Measurements from ENCODE around the gene TBRG4. TPM values are rescaled to one million over a fixed set of nuclear protein-coding genes. Genes with fewer than 3 reads are reported as not detected.

TBRG4 gene
- total and polyA plus RNA-seq, 10 donors: 37.9 to 77.1 (median 57.9) TPM

DNA sequence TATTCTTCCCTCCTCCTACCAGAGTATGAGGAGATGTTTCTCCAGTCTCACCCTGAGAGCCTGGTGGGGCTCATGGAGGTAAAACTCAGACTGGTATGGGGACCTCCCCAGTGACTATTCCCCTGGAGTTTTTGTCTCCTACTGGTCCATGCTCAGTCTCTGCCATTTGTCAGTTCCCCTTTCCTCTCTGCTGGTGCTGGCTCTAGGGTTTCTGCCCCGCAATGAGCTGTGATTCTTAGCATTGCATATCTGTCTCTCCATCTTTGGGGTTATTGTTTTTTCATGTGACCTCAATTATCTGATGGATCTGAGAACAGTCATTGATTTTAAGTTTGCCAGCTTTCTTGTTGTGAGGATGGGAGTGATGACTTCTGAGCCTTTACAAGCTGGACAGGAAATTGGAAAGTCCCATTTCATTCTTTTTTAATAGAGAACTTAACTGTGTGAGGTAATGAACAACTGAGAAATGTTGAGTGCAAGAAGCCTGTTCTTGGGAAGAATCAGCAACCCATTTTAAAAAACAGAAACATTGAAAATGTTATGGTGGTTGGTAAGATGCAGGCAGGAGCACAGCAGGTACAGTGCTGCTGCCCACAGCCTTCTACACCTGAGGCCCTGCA, 49.6 kb downstream of the TBRG4 start:
- intact Hi-C loops (cut with DNase I; ENCODE audit: low total_unique reads): no loop called here
- WGBS, 5 donors: 67 to 89% (median 83%) methylated on average over 1 of the region's 1 CpG
- Histone ChIP-seq H3K9me3 (no peaks in the 10 kb centered on the region), H3K4me1 (peaks cover 13 to 91% (median 46%) of the 10 kb centered on the region in 6 donors), H3K27ac (peak overlapping the region in 5 of 8 donors; percentile 3 to 42 (median 27)), H3K4me3 (no peak overlapping the region), H3K36me3 (peaks cover 0 to 86% (median 35%) of the 10 kb centered on the region in 6 donors), H3K27me3 (replicated peaks in 1 of 7) (no peaks in the 10 kb centered on the region)
- peak; percentile 18 for DNase-seq
- TF ChIP-seq POLR2A (IDR thresholded peaks at IDR 0.05) (no peak), POLR2AphosphoS5 (IDR thresholded peaks at IDR 0.05) (no peak)
- TF ChIP-seq, protein P1, sequence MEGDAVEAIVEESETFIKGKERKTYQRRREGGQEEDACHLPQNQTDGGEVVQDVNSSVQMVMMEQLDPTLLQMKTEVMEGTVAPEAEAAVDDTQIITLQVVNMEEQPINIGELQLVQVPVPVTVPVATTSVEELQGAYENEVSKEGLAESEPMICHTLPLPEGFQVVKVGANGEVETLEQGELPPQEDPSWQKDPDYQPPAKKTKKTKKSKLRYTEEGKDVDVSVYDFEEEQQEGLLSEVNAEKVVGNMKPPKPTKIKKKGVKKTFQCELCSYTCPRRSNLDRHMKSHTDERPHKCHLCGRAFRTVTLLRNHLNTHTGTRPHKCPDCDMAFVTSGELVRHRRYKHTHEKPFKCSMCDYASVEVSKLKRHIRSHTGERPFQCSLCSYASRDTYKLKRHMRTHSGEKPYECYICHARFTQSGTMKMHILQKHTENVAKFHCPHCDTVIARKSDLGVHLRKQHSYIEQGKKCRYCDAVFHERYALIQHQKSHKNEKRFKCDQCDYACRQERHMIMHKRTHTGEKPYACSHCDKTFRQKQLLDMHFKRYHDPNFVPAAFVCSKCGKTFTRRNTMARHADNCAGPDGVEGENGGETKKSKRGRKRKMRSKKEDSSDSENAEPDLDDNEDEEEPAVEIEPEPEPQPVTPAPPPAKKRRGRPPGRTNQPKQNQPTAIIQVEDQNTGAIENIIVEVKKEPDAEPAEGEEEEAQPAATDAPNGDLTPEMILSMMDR (IDR thresholded peaks at IDR 0.05 in 8 of 11, conservative IDR thresholded peaks at IDR 0.05 in 3 of 11): no peak

DNA sequence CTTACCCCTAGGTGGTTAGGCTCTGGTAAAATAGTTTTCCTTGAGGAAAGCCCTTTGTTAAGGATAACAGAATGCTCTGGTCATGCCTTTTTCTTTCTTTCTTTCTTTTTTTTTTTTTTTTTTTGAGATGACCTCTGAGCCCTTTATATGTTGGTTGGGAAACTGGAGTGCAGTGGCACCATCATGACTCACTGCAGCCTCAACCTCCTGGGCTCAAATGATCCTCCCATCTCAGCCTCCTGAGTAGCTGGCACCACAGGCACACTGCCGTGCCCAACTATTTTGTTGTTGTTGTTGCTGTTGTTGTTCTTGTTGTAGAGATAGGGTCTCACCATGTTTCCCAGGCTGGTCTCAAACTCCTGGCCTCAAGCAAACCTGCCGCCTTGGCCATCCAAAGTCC, 50.1 kb downstream of the TBRG4 start:
- WGBS, 5 donors: 97 to 100% (median 97%) methylated on average over 2 of the region's 2 CpGs
- H3K36me3 ChIP-seq: peaks cover 0 to 86% (median 30%) of the 10 kb centered on the region in 6 donors

DNA sequence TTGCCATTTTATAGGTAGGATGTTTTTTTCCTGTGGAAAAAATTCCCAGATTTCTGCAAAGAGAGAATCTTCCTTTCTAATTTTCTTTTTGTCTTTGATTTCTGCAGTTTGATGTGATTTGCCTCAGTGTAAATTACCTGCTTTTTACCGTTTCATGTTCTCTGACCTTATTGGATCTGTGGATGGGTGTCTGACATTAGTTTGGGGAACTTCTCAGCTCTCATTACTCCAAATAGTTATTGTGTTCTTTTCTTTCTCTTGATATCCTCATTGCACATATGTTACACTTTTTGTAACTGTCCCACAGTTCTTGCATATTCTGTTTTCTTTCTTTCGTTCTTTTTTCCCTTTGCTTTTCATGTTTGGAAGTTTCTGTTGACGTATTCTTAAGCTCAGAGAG, 51.2 kb downstream of the TBRG4 start:
- Histone ChIP-seq H3K36me3 (peaks cover 0 to 83% (median 19%) of the 10 kb centered on the region in 6 donors), H3K27ac (no peak overlapping the region), H3K4me1 (peaks cover 13 to 90% (median 46%) of the 10 kb centered on the region in 6 donors), H3K9me3 (no peaks in the 10 kb centered on the region), H3K27me3 (replicated peaks in 1 of 7) (no peaks in the 10 kb centered on the region), H3K4me3 (no peak overlapping the region)
- TF ChIP-seq POLR2A (IDR thresholded peaks at IDR 0.05): no peak
- TF ChIP-seq, protein P1 (IDR thresholded peaks at IDR 0.05 in 8 of 11, conservative IDR thresholded peaks at IDR 0.05 in 3 of 11): no peak
- TF ChIP-seq POLR2AphosphoS5 (IDR thresholded peaks at IDR 0.05): no peak
- no peak for DNase-seq
- 89 to 96% (median 92%) methylated on average over 3 of the region's 3 CpGs for WGBS, 5 donors
- intact Hi-C loops (cut with DNase I; ENCODE audit: low total_unique reads): no loop called here

More for the DNA sequence above, 50.1 kb downstream of the TBRG4 start:
- H3K27ac ChIP-seq: peak overlapping the region in 5 of 8 donors; percentile 3 to 42 (median 27)
- H3K4me3 ChIP-seq: no peak overlapping the region
- TF ChIP-seq POLR2AphosphoS5 (IDR thresholded peaks at IDR 0.05): no peak
- TF ChIP-seq, protein P1 (IDR thresholded peaks at IDR 0.05 in 8 of 11, conservative IDR thresholded peaks at IDR 0.05 in 3 of 11): no peak
- TF ChIP-seq POLR2A (IDR thresholded peaks at IDR 0.05): no peak
- intact Hi-C loops (cut with DNase I; ENCODE audit: low total_unique reads): no loop called here
- peaks cover 13 to 89% (median 46%) of the 10 kb centered on the region in 6 donors for H3K4me1 ChIP-seq
- no peak for DNase-seq
- H3K9me3 ChIP-seq: no peaks in the 10 kb centered on the region
- no peaks in the 10 kb centered on the region for H3K27me3 ChIP-seq (replicated peaks in 1 of 7)

DNA sequence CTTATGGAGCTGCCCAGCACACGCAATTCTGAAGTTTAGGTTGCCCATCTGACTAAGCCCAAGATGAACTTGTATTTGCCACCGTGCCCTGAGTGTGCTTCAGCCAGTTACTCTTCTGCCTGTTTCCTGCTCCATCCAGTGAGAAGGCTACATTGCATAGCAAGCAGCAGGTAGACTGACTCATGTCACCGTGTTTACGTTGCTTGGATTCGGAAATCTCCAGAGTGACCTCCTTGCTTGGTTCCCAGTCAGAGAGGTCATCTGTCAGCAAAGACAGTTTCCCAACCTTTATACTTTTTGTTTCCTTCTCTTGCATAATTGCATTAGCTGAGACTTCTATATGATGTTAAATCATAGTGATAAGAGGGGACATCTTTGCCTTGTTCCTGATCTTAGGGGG, 53.6 kb downstream of the TBRG4 start:
- peak overlapping the region in 1 of 8 donors; percentile 23 for H3K27ac ChIP-seq
- peak; percentile 43 for DNase-seq
- WGBS, 5 donors: 82 to 90% (median 86%) methylated on average over 5 of the region's 5 CpGs
- H3K27me3 ChIP-seq (replicated peaks in 1 of 7): no peaks in the 10 kb centered on the region
- peaks cover 8 to 93% (median 37%) of the 10 kb centered on the region in 6 donors for H3K4me1 ChIP-seq
- intact Hi-C loops (cut with DNase I; ENCODE audit: low total_unique reads): no loop called here
- TF ChIP-seq, protein P1 (IDR thresholded peaks at IDR 0.05 in 8 of 11, conservative IDR thresholded peaks at IDR 0.05 in 3 of 11): no peak
- TF ChIP-seq POLR2AphosphoS5 (IDR thresholded peaks at IDR 0.05): no peak
- TF ChIP-seq POLR2A (IDR thresholded peaks at IDR 0.05): no peak
- peaks cover 0 to 80% (median 7%) of the 10 kb centered on the region in 6 donors for H3K36me3 ChIP-seq
- H3K9me3 ChIP-seq: no peaks in the 10 kb centered on the region
- no peak overlapping the region for H3K4me3 ChIP-seq

Measured in spleen (tissue), 11 donors.